SH-SY5Y (cell line): ENCODE results near the gene FGFRL1.

Source experiments
- GATA2 ChIP-seq: IDR thresholded peaks from 2 replicates; pipeline ENCODE4 v1.6.1; 2011; ENCODE audit warnings: mild to moderate bottlenecking, low read depth, low read length
- GATA3 ChIP-seq: IDR thresholded peaks from 2 replicates; pipeline ENCODE4 v1.6.1; 2011; ENCODE audit warnings: low read depth, mild to moderate bottlenecking, low read length, moderate library complexity

The FGFRL1 gene

GRCh38 chr4:1027219-1027914 lies 15.9 kb downstream of the FGFRL1 start:
- TF ChIP-seq GATA3 (no peak), GATA2 (no peak)

- TF ChIP-seq GATA2: no peak
- no peak for TF ChIP-seq GATA3
Measured at GRCh38 chr4:1027915-1028238, 16.5 kb downstream of the FGFRL1 start.

- TF ChIP-seq GATA2 (no peak), GATA3 (no peak)
Measured at GRCh38 chr4:1028574-1029220, 17.3 kb downstream of the FGFRL1 start.

- TF ChIP-seq GATA3 (no peak), GATA2 (no peak)
Measured at GRCh38 chr4:1029529-1029928, 18.1 kb downstream of the FGFRL1 start.

- TF ChIP-seq GATA2 (no peak), GATA3 (no peak)
Measured at GRCh38 chr4:1030031-1030430, 18.6 kb downstream of the FGFRL1 start.

- TF ChIP-seq GATA3 (no peak), GATA2 (no peak)
Measured at GRCh38 chr4:1030559-1030958, 19.1 kb downstream of the FGFRL1 start.

- TF ChIP-seq GATA2: no peak
- TF ChIP-seq GATA3: no peak
Measured at GRCh38 chr4:1031346-1031745, 19.9 kb downstream of the FGFRL1 start.

GRCh38 chr4:1031956-1032795 lies 20.8 kb downstream of the FGFRL1 start:
- TF ChIP-seq GATA2 (no peak), GATA3 (no peak)

GRCh38 chr4:1032861-1033260 lies 21.4 kb downstream of the FGFRL1 start:
- no peak for TF ChIP-seq GATA3
- TF ChIP-seq GATA2: no peak

GRCh38 chr4:1033840-1034551 lies 22.6 kb downstream of the FGFRL1 start:
- TF ChIP-seq GATA3 (no peak), GATA2 (no peak)

- TF ChIP-seq GATA2 (no peak), GATA3 (no peak)
Measured at GRCh38 chr4:1035510-1035909, 24.1 kb downstream of the FGFRL1 start.

GRCh38 chr4:1036095-1036494 lies 24.7 kb downstream of the FGFRL1 start:
- TF ChIP-seq GATA2: no peak
- no peak for TF ChIP-seq GATA3

GRCh38 chr4:1036976-1037810 lies 25.8 kb downstream of the FGFRL1 start:
- TF ChIP-seq GATA2 (no peak), GATA3 (no peak)
